ENCODE measurements around the gene COL27A1. TPM values are rescaled to one million over a fixed set of nuclear protein-coding genes. Genes with fewer than 3 reads are reported as not detected.

The COL27A1 gene
- total RNA-seq, 2 donors from 2014 or later = 18.5 to 57.1 TPM

GRCh38 chr9:114276908-114277821, 121.8 kb downstream of the COL27A1 start:
- Histone ChIP-seq H3K9me3 (no peaks in the 10 kb centered on the region), H3K4me1 (ENCODE audit: control insufficient read depth in 1 of 2, low read depth in 2 of 2) (peaks cover 4 to 13% of the 10 kb centered on the region in 2 donors), H3K36me3 (no peaks in the 10 kb centered on the region), H3K4me3 (no peak overlapping the region), H3K27me3 (replicated peaks; ENCODE audit: insufficient read depth) (no peaks in the 10 kb centered on the region), H3K27ac (no peak overlapping the region)
- ATAC-seq (ENCODE audit: insufficient number of reproducible peaks, low FRiP score, low read depth) = no peak
- DNase-seq (ENCODE audit: low spot score) = no peak
- TF ChIP-seq, protein P1, sequence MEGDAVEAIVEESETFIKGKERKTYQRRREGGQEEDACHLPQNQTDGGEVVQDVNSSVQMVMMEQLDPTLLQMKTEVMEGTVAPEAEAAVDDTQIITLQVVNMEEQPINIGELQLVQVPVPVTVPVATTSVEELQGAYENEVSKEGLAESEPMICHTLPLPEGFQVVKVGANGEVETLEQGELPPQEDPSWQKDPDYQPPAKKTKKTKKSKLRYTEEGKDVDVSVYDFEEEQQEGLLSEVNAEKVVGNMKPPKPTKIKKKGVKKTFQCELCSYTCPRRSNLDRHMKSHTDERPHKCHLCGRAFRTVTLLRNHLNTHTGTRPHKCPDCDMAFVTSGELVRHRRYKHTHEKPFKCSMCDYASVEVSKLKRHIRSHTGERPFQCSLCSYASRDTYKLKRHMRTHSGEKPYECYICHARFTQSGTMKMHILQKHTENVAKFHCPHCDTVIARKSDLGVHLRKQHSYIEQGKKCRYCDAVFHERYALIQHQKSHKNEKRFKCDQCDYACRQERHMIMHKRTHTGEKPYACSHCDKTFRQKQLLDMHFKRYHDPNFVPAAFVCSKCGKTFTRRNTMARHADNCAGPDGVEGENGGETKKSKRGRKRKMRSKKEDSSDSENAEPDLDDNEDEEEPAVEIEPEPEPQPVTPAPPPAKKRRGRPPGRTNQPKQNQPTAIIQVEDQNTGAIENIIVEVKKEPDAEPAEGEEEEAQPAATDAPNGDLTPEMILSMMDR (IDR thresholded peaks at IDR 0.05) = no peak

DNA sequence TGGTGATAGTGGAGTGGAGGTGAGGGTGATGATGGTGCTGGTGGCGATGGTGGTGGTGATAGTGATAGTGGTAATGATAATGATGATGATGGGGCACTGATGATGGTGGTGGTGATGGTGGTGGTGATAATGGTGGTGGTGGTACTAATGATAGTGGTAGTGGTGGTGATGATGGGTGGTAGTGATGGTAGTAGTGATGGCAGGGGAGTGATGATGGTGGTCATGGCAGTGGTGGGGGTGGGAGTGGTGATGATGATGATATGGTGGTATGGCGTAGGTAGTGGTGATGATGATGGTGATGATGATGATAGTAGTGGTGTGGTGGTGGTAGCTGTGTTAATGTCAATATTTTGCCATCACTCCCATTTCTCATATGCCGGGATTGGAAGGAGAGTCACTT, 123.0 kb downstream of the COL27A1 start:
- Histone ChIP-seq H3K9me3 (no peaks in the 10 kb centered on the region), H3K27ac (no peak overlapping the region), H3K36me3 (no peaks in the 10 kb centered on the region), H3K4me3 (no peak overlapping the region), H3K27me3 (replicated peaks; ENCODE audit: insufficient read depth) (no peaks in the 10 kb centered on the region), H3K4me1 (ENCODE audit: control insufficient read depth in 1 of 2, low read depth in 2 of 2) (peaks cover 4 to 13% of the 10 kb centered on the region in 2 donors)
- ATAC-seq (ENCODE audit: insufficient number of reproducible peaks, low FRiP score, low read depth) (no peak), DNase-seq (ENCODE audit: low spot score) (no peak)
- TF ChIP-seq, protein P1 (IDR thresholded peaks at IDR 0.05) = no peak

DNA sequence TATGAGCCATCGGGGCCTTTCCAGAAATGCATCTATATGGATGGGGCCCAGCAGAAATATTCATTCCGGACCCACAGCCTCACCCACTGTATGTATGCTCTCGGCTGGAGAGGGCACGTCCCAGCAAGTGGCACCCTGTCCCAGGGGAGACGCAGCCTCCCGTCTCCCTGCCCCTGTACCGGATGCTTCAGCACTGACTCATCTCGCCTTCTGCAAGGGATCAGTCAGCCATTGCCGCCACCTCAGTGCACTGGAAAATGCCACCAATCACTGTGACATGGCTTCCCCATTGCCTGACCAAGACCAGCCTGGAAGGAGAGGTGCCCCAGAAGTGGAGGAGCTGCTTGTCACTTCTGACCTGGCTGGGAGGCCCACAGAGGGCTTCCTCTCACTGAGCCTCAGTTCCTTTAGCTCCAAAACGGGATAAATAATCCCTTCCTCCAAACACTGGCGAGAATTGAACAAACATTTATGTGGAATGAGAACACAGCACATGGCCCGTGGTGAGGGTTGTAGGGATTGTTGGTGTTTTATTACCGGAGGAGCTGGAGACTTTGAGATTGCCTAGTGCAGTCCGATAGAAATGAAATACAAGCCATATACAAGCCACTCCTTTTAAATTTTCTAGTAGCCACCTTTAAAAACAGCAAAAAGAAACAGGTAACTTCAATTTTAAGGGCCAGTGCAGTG, 123.7 kb downstream of the COL27A1 start:
- no peaks in the 10 kb centered on the region for H3K36me3 ChIP-seq
- DNase-seq (ENCODE audit: low spot score) (peak; percentile 69), ATAC-seq (ENCODE audit: insufficient number of reproducible peaks, low FRiP score, low read depth) (peak; percentile 75)
- H3K27ac ChIP-seq = peak overlapping the region; percentile 9 to 42
- H3K4me3 ChIP-seq = no peak overlapping the region
- TF ChIP-seq, protein P1 (IDR thresholded peaks at IDR 0.05) = no peak
- H3K27me3 ChIP-seq (replicated peaks; ENCODE audit: insufficient read depth) = no peaks in the 10 kb centered on the region
- peaks cover 4 to 13% of the 10 kb centered on the region in 2 donors for H3K4me1 ChIP-seq (ENCODE audit: control insufficient read depth in 1 of 2, low read depth in 2 of 2)
- H3K9me3 ChIP-seq = no peaks in the 10 kb centered on the region

DNA sequence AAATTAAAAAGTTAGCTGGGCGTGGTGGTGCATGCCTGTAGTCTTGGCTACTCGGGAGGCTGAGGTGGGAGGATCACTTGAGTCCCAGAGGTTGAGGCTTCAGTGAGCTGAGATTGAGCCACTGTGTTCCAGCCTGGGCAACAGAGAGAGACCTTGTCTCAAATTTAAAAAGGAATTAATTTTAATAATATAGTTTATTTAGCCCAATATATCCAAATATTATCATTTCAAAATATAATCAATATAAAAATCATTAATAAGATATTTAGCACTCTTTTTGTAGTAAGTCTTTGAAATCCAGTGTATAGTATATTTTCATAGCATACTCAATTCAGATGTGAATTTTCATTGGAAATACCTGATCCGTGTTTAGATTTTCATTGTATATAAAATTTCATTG, 124.4 kb downstream of the COL27A1 start:
- TF ChIP-seq, protein P1 (IDR thresholded peaks at IDR 0.05) = no peak
- Histone ChIP-seq H3K9me3 (no peaks in the 10 kb centered on the region), H3K4me1 (ENCODE audit: control insufficient read depth in 1 of 2, low read depth in 2 of 2) (peaks cover 4 to 13% of the 10 kb centered on the region in 2 donors), H3K4me3 (no peak overlapping the region), H3K36me3 (peaks cover 4% of the 10 kb centered on the region), H3K27me3 (replicated peaks; ENCODE audit: insufficient read depth) (no peaks in the 10 kb centered on the region), H3K27ac (peak overlapping the region in 1 of 2 donors; percentile 42)
- DNase-seq (ENCODE audit: low spot score) = no peak
- no peak for ATAC-seq (ENCODE audit: insufficient number of reproducible peaks, low FRiP score, low read depth)
